Fibroblast of lung (primary cell): ENCODE measurements around the gene GPHN. TPM values are rescaled to one million over a fixed set of nuclear protein-coding genes. Genes with fewer than 3 reads are reported as not detected.

ENCODE experiments used
- DNase-seq, 2 donors: peaks; one replicate each; pipeline versions ENCODE4 v3.0.0 to v3.0.0-alpha.2; 2010; ENCODE audit warnings: low read depth in 2 of 2
- H2AFZ ChIP-seq: 2 replicates; pipeline ENCODE4 v1.5.1; 2012; ENCODE audit warnings: low read length, control low read depth, inconsistent platforms
- H3K27ac ChIP-seq: 2 replicates; pipeline ENCODE4 v1.5.1; 2011; ENCODE audit warnings: low read length, control low read depth; ENCODE audit not compliant: insufficient read depth
- H3K27me3 ChIP-seq: 2 replicates; pipeline ENCODE4 v1.5.1; 2011; ENCODE audit warnings: mild to moderate bottlenecking, low read length; ENCODE audit not compliant: control insufficient read depth, insufficient read depth
- H3K36me3 ChIP-seq: 2 replicates; pipeline ENCODE4 v1.5.1; 2011; ENCODE audit warnings: low read length; ENCODE audit not compliant: control insufficient read depth, insufficient read depth
- H3K4me1 ChIP-seq: 2 replicates; pipeline ENCODE4 v1.5.1; 2011; ENCODE audit warnings: low read length; ENCODE audit not compliant: control insufficient read depth, insufficient read depth; ENCODE audit errors: extremely low read depth
- H3K4me2 ChIP-seq: 2 replicates; pipeline ENCODE4 v1.5.1; 2011; ENCODE audit warnings: low read length, control low read depth; ENCODE audit not compliant: insufficient read depth; ENCODE audit errors: extremely low read depth
- H3K4me3 ChIP-seq, 4 experiments: fragments of 200-600 bp in 1 of 4; sonication (generic) in 1 of 4; replicated peaks in 1 of 4; 2 replicates each; pipeline ENCODE4 v1.5.1; 2011 to 2016; ENCODE audit warnings: low read length in 4 of 4, low read depth in 3 of 4, mild to moderate bottlenecking in 3 of 4, control low read depth in 2 of 4, inconsistent platforms in 1 of 4, mixed read lengths in 1 of 4; ENCODE audit not compliant: insufficient read depth in 1 of 4; ENCODE audit errors: control extremely low read depth in 1 of 4
- H3K79me2 ChIP-seq: 2 replicates; pipeline ENCODE4 v1.5.1; 2012; ENCODE audit warnings: mild to moderate bottlenecking, low read length, inconsistent platforms; ENCODE audit not compliant: control insufficient read depth, insufficient read depth
- H3K9ac ChIP-seq: 2 replicates; pipeline ENCODE4 v1.5.1; 2011; ENCODE audit warnings: mild to moderate bottlenecking, low read length, control low read depth; ENCODE audit not compliant: insufficient read depth
- H3K9me3 ChIP-seq: 2 replicates; pipeline ENCODE4 v1.5.1; 2012; ENCODE audit warnings: low read depth, low read length; ENCODE audit not compliant: control insufficient read depth, insufficient read depth
- H4K20me1 ChIP-seq: 2 replicates; pipeline ENCODE4 v1.5.1; 2011; ENCODE audit warnings: low read length; ENCODE audit not compliant: control insufficient read depth, insufficient read depth; ENCODE audit errors: extremely low read depth
- CTCF ChIP-seq, 2 donors: IDR thresholded peaks in 1 of 2; conservative IDR thresholded peaks in 1 of 2; 1 replicate in 1 of 2; 2 replicates in 1 of 2; pipeline ENCODE4 v1.5.1; 2011 to 2012; ENCODE audit warnings: low read length in 2 of 2, control low read depth in 1 of 2, inconsistent platforms in 1 of 2, low read depth in 1 of 2, mild to moderate bottlenecking in 1 of 2
- EZH2 ChIP-seq: IDR thresholded peaks from 2 replicates; pipeline ENCODE4 v1.5.1; 2012; ENCODE audit warnings: low read length, control low read depth, mild to moderate bottlenecking; ENCODE audit errors: missing control alignments
- polyA plus RNA-seq, 2 donors: library from polyadenylated mRNA; depleted of rRNA in 1 of 2; stranded (reverse) in 1 of 2; unstranded in 1 of 2; fragments of >200 nt; gene quantifications; 2 replicates each; pipeline ENCODE4 v1.2.1, GENCODE V29; 2011 to 2012; ENCODE audit warnings: missing spikeins in 1 of 2
- total RNA-seq: library from RNA; depleted of rRNA; stranded (reverse); fragments of >200 nt; gene quantifications from 2 replicates; pipeline ENCODE4 v1.2.1, GENCODE V29; 2014

GPHN gene
- total and polyA plus RNA-seq, 2 donors (not counting 1 experiment from before 2014, with no cell fraction given), result 8.3 to 13.9 TPM

DNA sequence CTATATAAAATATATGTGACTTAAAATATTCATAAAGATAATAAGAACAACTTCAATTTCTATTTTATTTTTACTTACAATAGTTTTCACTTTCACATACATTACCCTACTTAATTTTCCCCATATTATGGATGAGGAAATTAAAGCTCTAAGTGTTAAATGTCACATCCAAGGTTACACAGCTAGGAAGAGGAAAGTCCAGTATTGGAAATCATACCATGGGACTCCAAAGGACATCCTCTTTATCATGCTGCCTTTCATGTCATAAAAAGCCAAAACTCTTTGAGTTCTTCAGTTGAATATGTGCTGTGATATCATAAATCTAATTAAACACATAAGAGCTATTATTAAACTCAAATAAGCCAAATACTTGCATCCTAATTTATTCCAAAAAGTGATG is 508.9 kb downstream of the GPHN start:
- Histone ChIP-seq H3K79me2 (no peaks in the 10 kb centered on the region), H3K9me3 (no peaks in the 10 kb centered on the region), H3K36me3 (no peaks in the 10 kb centered on the region), H3K27ac (no peak overlapping the region), H3K4me3 (no peak overlapping the region), H3K4me1 (no peaks in the 10 kb centered on the region), H4K20me1 (no peaks in the 10 kb centered on the region), H2AFZ (no peak overlapping the region), H3K4me2 (no peak overlapping the region), H3K27me3 (no peaks in the 10 kb centered on the region), H3K9ac (no peak overlapping the region)
- no peak for TF ChIP-seq CTCF (conservative IDR thresholded peaks at IDR 0.05 in 1 of 2, IDR thresholded peaks at IDR 0.05 in 1 of 2; ENCODE audit: low read depth in 1 of 2, low read length in 2 of 2)
- TF ChIP-seq EZH2, result no peak
- no peak for DNase-seq

GRCh38 chr14:67018720-67019119 is 510.8 kb downstream of the GPHN start:
- no peak overlapping the region for H3K27ac ChIP-seq
- no peak for DNase-seq
- H4K20me1 ChIP-seq, result no peaks in the 10 kb centered on the region
- TF ChIP-seq EZH2 (no peak), CTCF (conservative IDR thresholded peaks at IDR 0.05 in 1 of 2, IDR thresholded peaks at IDR 0.05 in 1 of 2; ENCODE audit: low read depth in 1 of 2, low read length in 2 of 2) (no peak)
- H3K27me3 ChIP-seq, result no peaks in the 10 kb centered on the region
- no peaks in the 10 kb centered on the region for H3K36me3 ChIP-seq
- no peaks in the 10 kb centered on the region for H3K79me2 ChIP-seq
- H3K4me1 ChIP-seq, result no peaks in the 10 kb centered on the region
- no peak overlapping the region for H3K9ac ChIP-seq
- H2AFZ ChIP-seq, result no peak overlapping the region
- no peaks in the 10 kb centered on the region for H3K9me3 ChIP-seq
- H3K4me3 ChIP-seq, result no peak overlapping the region
- no peak overlapping the region for H3K4me2 ChIP-seq

DNA sequence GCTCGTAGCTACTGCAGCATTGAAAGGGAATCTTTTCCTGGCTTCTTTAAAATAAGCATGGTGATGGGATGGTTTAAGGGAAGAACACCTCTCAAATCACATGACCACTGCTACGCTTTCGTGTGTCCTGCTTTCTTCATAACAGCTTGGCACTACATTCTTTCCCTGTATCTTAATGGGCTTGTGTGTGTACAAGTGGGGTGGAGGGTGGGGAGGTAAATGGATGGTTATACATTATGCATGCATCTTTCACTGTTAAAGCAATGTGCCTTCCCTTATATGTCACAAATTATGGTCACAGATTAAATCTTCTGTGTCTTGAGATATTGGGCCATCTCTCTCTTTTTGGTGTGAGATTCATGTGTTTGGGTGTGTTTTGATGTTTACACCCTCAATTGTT is 511.8 kb downstream of the GPHN start:
- H3K36me3 ChIP-seq, result no peaks in the 10 kb centered on the region
- H3K4me2 ChIP-seq, result no peak overlapping the region
- no peak overlapping the region for H3K4me3 ChIP-seq
- no peaks in the 10 kb centered on the region for H3K27me3 ChIP-seq
- no peak overlapping the region for H3K27ac ChIP-seq
- H4K20me1 ChIP-seq, result no peaks in the 10 kb centered on the region
- no peaks in the 10 kb centered on the region for H3K4me1 ChIP-seq
- no peak overlapping the region for H3K9ac ChIP-seq
- TF ChIP-seq EZH2, result no peak
- no peak for TF ChIP-seq CTCF (conservative IDR thresholded peaks at IDR 0.05 in 1 of 2, IDR thresholded peaks at IDR 0.05 in 1 of 2; ENCODE audit: low read depth in 1 of 2, low read length in 2 of 2)
- no peaks in the 10 kb centered on the region for H3K79me2 ChIP-seq
- no peaks in the 10 kb centered on the region for H3K9me3 ChIP-seq
- no peak overlapping the region for H2AFZ ChIP-seq
- DNase-seq, result no peak
